Neural cell (in vitro differentiated cells): Measurements from ENCODE around the gene PARD6G. TPM values are rescaled to one million over a fixed set of nuclear protein-coding genes. Genes with fewer than 3 reads are reported as not detected.

Experiments
- H2AFZ ChIP-seq: fragments of 200-600, 300-800 bp; sonication (generic), shearing (Covaris generic); 2 replicates; pipeline ENCODE4 v1.6.0; 2014; ENCODE audit warnings: low read depth, mild to moderate bottlenecking, antibody characterized with exemption, low read length, moderate library complexity
- H3F3A ChIP-seq: fragments of 200-600 bp; shearing (Covaris generic); 2 replicates; pipeline ENCODE4 v1.6.1; 2016; ENCODE audit warnings: mild to moderate bottlenecking, moderate library complexity, mixed read lengths, antibody characterized with exemption, low read length; ENCODE audit not compliant: insufficient read depth, poor library complexity, severe bottlenecking
- H3K27ac ChIP-seq: fragments of 200-600, 300-800 bp; sonication (generic), shearing (Covaris generic); 2 replicates; pipeline ENCODE4 v1.5.1; 2014; ENCODE audit warnings: mild to moderate bottlenecking, low read length, moderate library complexity
- H3K27me3 ChIP-seq: fragments of 300-800, 200-600 bp; sonication (generic), shearing (Covaris generic); 2 replicates; pipeline ENCODE4 v1.6.0; 2014; ENCODE audit warnings: mild to moderate bottlenecking, low read depth, low read length, moderate library complexity; ENCODE audit not compliant: insufficient read depth
- H3K36me3 ChIP-seq: fragments of 300-800, 200-600 bp; sonication (generic), shearing (Covaris generic); 2 replicates; pipeline ENCODE4 v1.5.1; 2014; ENCODE audit warnings: mild to moderate bottlenecking, antibody characterized with exemption, low read length, moderate library complexity; ENCODE audit not compliant: insufficient read depth
- H3K4me2 ChIP-seq: fragments of 300-800, 200-600 bp; sonication (generic), shearing (Covaris generic); 2 replicates; pipeline ENCODE4 v1.6.0; 2014; ENCODE audit warnings: mild to moderate bottlenecking, low read length
- H3K4me3 ChIP-seq: fragments of 300-800, 200-600 bp; sonication (generic), shearing (Covaris generic); 2 replicates; pipeline ENCODE4 v1.5.1; 2014; ENCODE audit warnings: mild to moderate bottlenecking, low read length, moderate library complexity
- H3K79me2 ChIP-seq: fragments of 200-600 bp; shearing (Covaris generic); replicated peaks from 2 replicates; pipeline ENCODE4 v1.6.0; 2014; ENCODE audit warnings: mild to moderate bottlenecking, low read length, moderate library complexity; ENCODE audit not compliant: insufficient read depth
- H3K9ac ChIP-seq: fragments of 300-800, 200-600 bp; sonication (generic), shearing (Covaris generic); 2 replicates; pipeline ENCODE4 v1.6.1; 2016; ENCODE audit warnings: mild to moderate bottlenecking, low read length, mixed read lengths
- H3K9me2 ChIP-seq: fragments of 200-600 bp; shearing (Covaris generic); 2 replicates; pipeline ENCODE4 v1.6.1; 2016; ENCODE audit warnings: mild to moderate bottlenecking, low read length, mixed read lengths; ENCODE audit not compliant: insufficient read depth
- H3K9me3 ChIP-seq: fragments of 200-600, 300-800 bp; sonication (generic), shearing (Covaris generic); 2 replicates; pipeline ENCODE4 v1.6.1; 2016; ENCODE audit warnings: mild to moderate bottlenecking, mixed run types, low read length, moderate library complexity, mixed read lengths
- H4K20me1 ChIP-seq: fragments of 200-600 bp; shearing (Covaris generic); 2 replicates; pipeline ENCODE4 v1.6.1; 2016; ENCODE audit warnings: mild to moderate bottlenecking, mixed run types; ENCODE audit not compliant: insufficient read depth
- EP300 ChIP-seq: fragments of 450-650 bp; conservative IDR thresholded peaks from 2 replicates; pipeline ENCODE4 v1.6.1; 2014; ENCODE audit warnings: antibody characterized with exemption, mild to moderate bottlenecking, moderate library complexity; ENCODE audit not compliant: poor library complexity, severe bottlenecking
- EZH2 ChIP-seq: fragments of 200-600, 300-800 bp; shearing (Covaris generic), sonication (generic); IDR thresholded peaks from 2 replicates; pipeline ENCODE4 v1.6.1; 2014; ENCODE audit warnings: antibody characterized with exemption, low read length, borderline replicate concordance, mild to moderate bottlenecking; ENCODE audit not compliant: insufficient read depth, poor library complexity, severe bottlenecking
- MXI1 ChIP-seq: fragments of 450-650 bp; conservative IDR thresholded peaks from 2 replicates; pipeline ENCODE4 v1.6.1; 2014; ENCODE audit warnings: antibody characterized with exemption, mild to moderate bottlenecking; ENCODE audit not compliant: poor library complexity, severe bottlenecking
- POLR2AphosphoS5 ChIP-seq: IDR thresholded peaks from 2 replicates; pipeline ENCODE4 v1.6.1; 2012
- RAD21 ChIP-seq: fragments of 450-650 bp; conservative IDR thresholded peaks from 2 replicates; pipeline ENCODE4 v1.6.1; 2014; ENCODE audit warnings: antibody characterized with exemption, mild to moderate bottlenecking, moderate library complexity
- REST ChIP-seq: IDR thresholded peaks from 2 replicates; pipeline ENCODE4 v1.6.1; 2012; ENCODE audit warnings: borderline replicate concordance
- SMC3 ChIP-seq: fragments of 450-650 bp; conservative IDR thresholded peaks from 2 replicates; pipeline ENCODE4 v1.6.1; 2014; ENCODE audit warnings: antibody characterized with exemption, mild to moderate bottlenecking, moderate library complexity; ENCODE audit not compliant: poor library complexity
- TAF1 ChIP-seq: IDR thresholded peaks from 2 replicates; pipeline ENCODE4 v1.6.1; 2012; ENCODE audit warnings: low read depth
- polyA plus RNA-seq: library from polyadenylated mRNA; depleted of rRNA; stranded (reverse); fragments of >200 nt; gene quantifications from 2 replicates; pipeline ENCODE4 v1.2.3, GENCODE V29; 2014
- TF ChIP-seq, protein P1 (sequence below): fragments of 450-650 bp; IDR thresholded peaks from 2 replicates; pipeline ENCODE4 v1.5.1; 2014; ENCODE audit warnings: antibody characterized with exemption, mild to moderate bottlenecking, moderate library complexity; ENCODE audit not compliant: poor library complexity, severe bottlenecking

PARD6G gene
- polyA plus RNA-seq, 1 donor from 2014 or later, result 9.3 TPM

DNA sequence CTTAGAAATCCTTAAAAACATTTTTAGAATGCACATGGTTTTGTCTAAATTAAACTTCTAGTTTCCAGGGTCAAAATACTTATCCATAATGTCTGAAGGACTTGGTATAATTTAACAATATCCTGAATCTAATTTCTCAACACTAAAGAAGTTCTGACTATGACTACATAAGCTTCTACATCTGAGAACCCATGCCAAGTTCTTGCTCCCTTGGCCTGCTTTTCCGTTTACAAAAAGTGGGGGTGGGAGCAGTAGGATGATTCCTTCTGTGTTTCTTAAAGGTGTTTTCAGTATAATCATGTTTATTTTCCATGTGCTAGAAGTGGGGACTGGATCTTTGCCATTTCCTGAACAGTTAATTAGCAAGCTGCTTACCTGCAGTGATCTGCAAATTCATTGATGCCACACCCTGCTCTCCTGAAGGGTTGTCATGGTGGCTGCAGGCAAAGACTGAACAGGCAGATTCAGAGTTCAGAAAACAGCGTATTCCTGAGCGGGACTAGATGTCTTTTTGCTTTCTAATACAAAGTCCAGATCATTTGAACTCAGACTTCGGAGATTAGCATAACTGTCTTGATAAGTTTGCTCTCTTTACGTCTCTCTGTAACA, 102.0 kb downstream of the PARD6G start:
- Histone ChIP-seq H3K4me2 (no peak overlapping the region), H3K79me2 (no peaks in the 10 kb centered on the region), H3K36me3 (no peaks in the 10 kb centered on the region), H3K9me2 (no peaks in the 10 kb centered on the region), H4K20me1 (no peaks in the 10 kb centered on the region), H3K27me3 (no peaks in the 10 kb centered on the region), H3K4me3 (no peak overlapping the region), H3K9ac (no peak overlapping the region), H3F3A (no peaks in the 10 kb centered on the region), H2AFZ (no peak overlapping the region), H3K27ac (no peak overlapping the region), H3K9me3 (no peaks in the 10 kb centered on the region)
- TF ChIP-seq REST (no peak), EZH2 (no peak), TAF1 (no peak), SMC3 (no peak), EP300 (no peak), MXI1 (no peak), POLR2AphosphoS5 (no peak), RAD21 (no peak)
- TF ChIP-seq, protein P1, sequence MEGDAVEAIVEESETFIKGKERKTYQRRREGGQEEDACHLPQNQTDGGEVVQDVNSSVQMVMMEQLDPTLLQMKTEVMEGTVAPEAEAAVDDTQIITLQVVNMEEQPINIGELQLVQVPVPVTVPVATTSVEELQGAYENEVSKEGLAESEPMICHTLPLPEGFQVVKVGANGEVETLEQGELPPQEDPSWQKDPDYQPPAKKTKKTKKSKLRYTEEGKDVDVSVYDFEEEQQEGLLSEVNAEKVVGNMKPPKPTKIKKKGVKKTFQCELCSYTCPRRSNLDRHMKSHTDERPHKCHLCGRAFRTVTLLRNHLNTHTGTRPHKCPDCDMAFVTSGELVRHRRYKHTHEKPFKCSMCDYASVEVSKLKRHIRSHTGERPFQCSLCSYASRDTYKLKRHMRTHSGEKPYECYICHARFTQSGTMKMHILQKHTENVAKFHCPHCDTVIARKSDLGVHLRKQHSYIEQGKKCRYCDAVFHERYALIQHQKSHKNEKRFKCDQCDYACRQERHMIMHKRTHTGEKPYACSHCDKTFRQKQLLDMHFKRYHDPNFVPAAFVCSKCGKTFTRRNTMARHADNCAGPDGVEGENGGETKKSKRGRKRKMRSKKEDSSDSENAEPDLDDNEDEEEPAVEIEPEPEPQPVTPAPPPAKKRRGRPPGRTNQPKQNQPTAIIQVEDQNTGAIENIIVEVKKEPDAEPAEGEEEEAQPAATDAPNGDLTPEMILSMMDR, result no peak

GRCh38 chr18:80143881-80144280, 103.4 kb downstream of the PARD6G start:
- Histone ChIP-seq H3K4me3 (no peak overlapping the region), H3K79me2 (no peaks in the 10 kb centered on the region), H2AFZ (no peak overlapping the region), H4K20me1 (no peaks in the 10 kb centered on the region), H3K9me3 (no peaks in the 10 kb centered on the region), H3K4me2 (no peak overlapping the region), H3K36me3 (no peaks in the 10 kb centered on the region), H3K9me2 (no peaks in the 10 kb centered on the region), H3K27ac (no peak overlapping the region), H3K27me3 (no peaks in the 10 kb centered on the region), H3K9ac (no peak overlapping the region), H3F3A (no peaks in the 10 kb centered on the region)
- TF ChIP-seq MXI1 (no peak), REST (no peak), EZH2 (no peak)
- TF ChIP-seq, protein P1, result no peak
